GM18526 (cell line): ENCODE results near the gene TNS3.

ENCODE experiments used
- POLR2A ChIP-seq: IDR thresholded peaks from 3 replicates; pipeline ENCODE4 v1.6.1; 2011; ENCODE audit not compliant: insufficient read length; ENCODE audit errors: extremely low read depth

The TNS3 gene

DNA sequence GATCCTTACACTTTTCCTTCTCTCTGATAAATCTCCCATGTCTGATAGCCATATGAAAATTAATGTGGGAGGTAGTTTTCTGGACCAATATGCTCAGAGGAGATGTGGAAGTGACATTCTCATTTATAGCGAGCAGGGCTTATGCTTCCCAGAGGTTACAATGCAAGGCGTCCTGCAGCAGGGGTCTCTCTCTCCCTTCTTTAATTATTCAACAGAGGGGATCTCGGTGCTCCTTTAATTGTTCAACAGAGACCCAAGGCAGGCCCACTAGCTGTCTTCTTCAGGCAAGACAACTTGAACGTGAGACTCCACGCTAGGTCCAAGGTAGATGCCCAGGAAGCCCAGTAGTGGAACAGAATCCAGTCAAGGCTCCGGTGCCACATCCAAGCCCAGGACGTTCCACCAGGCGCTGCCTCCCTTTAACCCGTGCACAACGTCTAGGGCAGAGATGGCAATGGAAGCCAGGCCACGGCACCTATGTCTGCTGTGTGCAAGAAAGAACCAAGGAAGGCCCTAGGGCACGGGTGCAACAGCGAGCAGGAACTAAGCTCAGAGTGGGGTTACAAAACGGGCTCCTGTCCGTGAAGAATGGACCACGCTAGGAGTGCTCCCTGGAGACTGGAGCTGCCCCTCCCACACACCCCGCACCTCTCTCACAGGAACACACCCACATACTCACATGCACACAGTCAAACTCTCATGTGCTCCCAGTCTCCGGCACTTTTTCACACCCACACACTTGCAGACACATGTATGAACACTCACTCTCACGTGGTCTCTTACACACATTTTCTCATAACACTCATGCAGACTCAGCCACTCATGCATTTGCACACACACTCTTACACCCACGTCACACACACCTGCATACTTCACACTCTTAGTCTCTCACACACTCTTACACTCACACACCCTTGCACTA is 230.4 kb downstream of the TNS3 start:
- TF ChIP-seq POLR2A = no peak

DNA sequence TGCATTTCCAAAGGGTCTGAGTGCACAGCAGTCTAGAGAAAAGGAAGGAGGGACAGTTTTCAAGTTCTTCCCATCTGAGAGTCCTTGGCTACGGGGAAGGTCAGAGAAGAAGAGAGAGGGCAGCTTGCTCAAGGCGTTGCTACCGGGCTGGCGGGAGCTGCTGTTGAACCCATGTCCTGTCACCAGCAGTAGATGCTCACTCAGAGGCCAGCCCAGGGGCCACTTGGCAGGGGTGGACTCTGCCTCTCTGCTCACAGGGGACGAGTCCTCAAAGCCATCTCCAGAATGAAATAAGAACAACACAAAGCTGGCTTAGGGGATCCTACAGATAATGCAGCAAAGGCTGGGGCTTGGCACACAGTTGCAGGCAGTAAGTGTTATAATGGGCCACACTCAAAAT is 231.5 kb downstream of the TNS3 start:
- no peak for TF ChIP-seq POLR2A

DNA sequence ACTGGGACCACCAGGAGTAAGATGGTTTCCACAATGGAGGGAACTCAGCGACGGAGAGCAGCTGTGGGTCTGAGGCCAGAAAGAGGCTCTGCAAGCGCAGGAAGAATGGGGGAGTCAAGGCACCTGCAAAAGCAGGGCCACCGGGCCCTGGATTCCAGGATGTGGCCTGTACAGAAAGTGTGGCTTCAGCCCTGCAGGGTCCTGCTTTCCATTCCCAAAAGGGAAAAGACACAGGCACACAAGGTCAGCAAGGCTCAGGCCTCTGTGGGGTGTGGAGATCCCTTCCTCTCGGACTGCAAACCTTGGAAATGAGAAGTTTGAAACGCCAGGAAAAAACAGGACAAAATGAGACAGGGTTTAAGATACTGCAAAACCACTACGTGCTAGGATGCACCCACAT is 232.5 kb downstream of the TNS3 start:
- no peak for TF ChIP-seq POLR2A

DNA sequence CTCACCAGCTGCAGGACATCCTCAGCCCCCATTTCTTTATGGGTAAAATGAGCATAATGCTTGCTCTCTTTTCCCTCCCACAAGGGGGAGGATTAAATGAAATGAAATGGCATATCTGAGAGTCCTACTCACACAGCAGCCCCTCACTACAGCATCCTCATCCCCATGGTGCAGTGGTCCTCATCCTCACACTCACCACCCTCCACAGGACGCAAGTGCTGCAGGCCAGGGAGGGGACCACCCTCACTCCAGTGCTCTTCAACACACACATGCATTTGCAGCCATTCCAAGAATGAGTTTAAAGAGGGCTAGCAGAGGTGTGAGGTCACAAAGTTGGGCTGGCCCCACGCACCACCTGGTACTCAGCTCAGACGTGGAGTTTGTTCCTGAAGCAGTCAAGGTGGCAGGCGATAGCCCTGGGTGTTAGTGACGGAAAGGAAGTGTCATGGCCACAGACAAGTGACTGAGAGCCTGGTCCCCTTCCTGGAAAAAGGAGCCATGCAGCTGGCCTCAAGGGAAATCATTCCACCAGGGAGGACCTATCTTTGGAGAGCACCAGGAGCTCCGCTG is 234.0 kb downstream of the TNS3 start:
- no peak for TF ChIP-seq POLR2A

DNA sequence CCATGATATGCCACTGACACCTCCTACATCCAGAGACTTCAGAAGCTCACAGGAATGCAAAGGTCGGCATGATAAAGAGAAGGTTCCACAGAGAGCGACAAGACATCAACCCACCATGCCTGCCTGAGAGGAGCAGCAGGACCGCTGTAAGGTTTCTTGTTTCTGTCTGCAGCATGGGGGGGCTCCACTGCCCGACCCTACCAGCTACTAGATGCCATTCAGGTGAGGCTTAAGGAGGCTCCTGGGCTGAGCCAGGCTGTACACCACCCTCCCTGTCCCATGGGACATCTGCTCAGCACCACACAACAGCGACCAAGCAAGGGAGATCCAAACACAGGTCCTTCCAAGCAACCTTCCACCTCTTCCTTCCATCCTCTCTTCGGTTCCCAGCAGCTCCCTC is 234.6 kb downstream of the TNS3 start:
- no peak for TF ChIP-seq POLR2A

DNA sequence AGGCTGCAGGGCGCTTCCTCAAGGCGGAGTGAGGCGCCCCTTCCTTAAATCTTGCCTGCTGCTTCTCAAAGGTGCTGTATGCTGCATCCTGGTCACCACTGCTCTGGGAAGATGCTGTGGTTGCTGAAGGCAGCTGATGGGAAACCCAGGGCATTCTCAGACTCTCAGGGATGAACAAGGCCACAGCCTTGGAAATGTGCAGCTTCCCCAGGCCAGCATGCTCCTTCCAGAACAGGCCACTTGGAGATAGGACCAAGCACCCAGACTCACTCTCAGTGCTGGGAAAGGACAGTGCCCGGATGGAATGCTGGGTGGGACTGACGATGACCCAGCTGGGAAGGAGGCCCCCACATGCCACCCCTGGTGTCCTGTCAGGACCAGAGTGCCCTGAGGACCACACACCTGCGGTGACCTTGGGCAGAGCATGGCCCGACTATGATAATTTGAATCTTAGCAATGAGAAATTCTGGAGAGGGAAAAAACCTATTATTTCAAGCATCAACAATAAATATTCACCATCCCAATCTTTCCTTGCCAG is 235.5 kb downstream of the TNS3 start:
- no peak for TF ChIP-seq POLR2A

DNA sequence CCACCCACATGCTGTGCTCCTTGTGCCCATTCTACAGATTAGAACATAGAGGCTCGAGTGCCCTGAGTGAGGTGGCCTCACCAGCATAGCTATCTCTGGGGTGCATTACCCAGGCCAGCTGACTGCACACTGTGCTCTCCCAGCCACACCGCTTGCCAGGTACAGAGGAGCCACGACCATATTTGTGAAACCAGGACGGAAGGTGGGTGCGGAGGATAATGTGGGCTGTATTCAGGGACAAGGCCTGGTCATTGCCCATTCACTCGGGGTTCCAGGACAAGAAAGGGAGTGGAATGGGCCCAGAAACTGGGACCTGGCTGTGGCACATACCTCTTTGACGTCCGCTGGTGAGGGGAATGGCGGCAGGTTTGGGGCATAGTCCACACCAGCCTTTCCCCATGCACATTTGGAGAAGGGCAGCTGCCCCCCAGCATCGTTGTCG is 236.0 kb downstream of the TNS3 start:
- TF ChIP-seq POLR2A = no peak

DNA sequence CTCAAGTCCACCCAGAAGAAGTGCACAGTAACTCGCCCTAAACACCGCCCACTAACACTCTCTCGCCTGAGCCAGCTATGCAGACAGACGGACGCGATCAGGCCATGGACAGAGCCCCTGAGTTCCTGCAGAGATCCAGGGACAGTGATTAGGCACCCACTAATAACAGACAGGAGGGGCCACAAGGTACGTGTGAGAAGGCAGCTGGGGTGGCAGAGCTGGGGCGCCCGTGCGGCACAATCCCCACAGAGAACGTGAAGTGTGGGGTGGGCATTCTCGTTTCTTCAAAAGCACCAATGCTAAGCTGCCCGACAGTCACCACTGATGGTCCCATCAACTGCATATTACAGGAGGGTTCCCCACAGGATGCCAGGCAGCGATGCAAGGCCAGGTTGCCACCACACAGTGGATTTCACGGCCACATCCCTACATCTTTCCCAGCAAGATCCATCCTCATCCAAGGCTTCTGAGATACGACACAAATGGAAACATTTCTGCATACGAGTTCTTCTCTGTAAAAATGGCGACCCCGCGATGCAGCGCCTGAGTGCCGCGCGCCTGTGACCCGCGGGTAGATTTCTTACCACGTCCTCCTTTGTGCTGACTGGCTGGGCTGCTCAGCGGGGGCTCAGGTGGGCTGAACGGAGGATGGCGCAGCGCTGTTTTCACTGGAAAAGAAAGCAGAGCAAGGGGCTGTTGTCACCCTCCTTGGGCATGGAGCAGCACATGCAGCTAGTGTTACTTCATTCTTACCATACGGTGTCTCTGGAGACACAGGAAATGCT is 237.5 kb downstream of the TNS3 start:
- no peak for TF ChIP-seq POLR2A

DNA sequence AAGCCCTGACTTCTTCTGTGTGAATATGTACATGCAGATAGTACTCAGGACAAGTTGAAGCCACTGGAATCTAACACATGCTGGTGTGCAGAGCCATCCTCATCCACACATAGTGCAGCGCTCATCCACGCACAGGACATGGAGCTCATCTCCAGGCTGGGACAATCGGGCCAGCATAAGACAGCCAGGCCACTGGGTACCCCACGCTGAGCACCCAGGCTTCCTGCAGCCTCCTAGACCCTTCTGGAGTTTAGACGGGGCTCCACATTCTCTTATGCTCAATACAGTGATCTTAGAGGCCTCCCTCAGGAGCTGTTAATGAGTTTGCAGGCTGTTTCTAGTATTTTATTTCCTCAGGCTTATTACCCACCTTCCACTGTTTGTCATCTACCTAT is 238.9 kb downstream of the TNS3 start:
- no peak for TF ChIP-seq POLR2A

DNA sequence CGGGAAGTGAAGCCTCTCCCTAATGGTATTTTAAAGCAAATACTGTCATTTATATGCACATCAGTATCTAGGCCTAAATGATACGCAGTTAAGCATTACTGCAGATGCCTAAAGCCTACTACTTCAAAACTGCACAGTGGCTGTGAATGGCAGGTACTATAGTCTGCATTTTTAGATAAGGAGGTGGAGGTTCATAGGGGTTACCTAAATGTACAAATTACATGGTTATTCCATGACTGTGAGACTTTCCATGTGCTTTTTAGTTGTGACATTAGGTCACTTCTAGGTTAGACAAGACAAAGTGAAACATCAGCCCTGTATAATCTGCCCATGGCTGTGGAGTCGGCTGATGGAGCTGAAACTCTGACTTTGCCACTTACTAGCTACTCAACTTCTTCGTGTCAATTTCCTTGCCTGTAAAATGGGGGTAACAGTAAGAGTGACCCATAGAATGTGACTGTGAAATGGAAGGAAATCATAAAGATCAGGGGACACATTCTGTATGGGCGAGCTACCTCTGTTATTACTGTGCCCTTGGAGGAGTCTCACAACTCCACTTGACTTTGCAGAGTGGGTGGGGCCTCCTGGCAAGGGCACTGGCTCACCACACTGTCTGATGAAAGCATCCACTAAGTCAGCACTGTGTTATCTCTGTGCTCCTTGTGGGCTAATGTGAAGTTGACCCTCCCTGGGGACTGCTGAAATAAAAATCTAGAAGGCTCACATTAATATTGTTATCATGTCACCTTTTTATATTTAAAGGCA is 239.4 kb downstream of the TNS3 start:
- no peak for TF ChIP-seq POLR2A

DNA sequence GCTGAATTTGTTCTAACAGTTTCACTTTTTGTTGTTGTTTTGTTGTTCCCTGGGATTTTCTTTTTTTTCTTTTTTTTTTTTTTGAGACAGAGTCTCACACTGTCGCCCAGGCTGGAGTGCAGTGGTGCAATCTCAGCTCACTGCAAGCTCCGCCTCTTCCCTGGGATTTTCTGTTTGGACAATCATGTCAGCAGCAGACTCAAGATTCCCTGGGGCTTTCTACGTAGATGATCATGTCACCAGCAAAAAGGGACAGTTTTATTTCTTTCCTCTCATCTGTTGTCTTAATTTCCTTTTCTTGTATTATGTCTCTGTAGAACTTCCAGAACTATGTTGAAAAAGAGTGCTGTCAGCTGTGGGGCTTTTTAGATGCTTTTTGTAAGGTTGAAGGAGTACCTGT is 241.4 kb downstream of the TNS3 start:
- TF ChIP-seq POLR2A = no peak

DNA sequence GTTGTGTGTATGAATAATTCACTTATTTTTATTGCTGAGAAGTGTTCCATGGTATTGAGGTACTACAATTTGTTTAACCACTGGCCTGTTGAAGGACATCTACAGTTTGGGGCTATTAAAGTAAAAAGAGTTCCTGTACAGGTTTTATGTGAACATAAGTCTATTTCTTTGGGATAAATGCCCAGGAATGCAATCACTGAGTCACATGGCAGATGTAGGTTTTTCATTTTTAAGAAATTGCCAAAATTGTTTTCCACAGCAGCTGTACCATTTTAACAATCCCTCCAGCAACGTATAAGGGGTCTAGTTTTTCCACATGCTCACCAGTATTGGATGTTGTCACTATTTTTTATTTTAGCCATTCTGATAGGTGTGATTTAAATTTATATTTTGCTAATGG is 243.9 kb downstream of the TNS3 start:
- no peak for TF ChIP-seq POLR2A

DNA sequence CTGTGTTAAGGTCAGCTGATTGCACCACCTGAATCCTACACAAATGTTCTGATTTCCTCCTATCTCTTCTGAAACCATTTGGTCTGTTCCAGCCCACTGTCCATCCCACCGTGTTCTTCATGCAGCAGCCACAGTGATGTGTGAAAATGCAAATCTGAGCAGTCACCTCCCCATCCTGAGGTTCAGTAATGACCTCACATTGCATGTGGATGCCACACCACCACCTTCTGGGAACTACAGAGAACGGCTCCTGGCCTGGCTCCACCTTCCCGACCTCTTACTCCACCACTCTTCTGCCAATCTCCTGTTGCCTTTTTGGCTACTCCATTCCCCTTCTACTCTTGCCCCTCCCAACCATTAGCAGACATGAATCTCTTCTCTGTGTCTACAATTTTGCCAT is 244.4 kb downstream of the TNS3 start:
- no peak for TF ChIP-seq POLR2A

DNA sequence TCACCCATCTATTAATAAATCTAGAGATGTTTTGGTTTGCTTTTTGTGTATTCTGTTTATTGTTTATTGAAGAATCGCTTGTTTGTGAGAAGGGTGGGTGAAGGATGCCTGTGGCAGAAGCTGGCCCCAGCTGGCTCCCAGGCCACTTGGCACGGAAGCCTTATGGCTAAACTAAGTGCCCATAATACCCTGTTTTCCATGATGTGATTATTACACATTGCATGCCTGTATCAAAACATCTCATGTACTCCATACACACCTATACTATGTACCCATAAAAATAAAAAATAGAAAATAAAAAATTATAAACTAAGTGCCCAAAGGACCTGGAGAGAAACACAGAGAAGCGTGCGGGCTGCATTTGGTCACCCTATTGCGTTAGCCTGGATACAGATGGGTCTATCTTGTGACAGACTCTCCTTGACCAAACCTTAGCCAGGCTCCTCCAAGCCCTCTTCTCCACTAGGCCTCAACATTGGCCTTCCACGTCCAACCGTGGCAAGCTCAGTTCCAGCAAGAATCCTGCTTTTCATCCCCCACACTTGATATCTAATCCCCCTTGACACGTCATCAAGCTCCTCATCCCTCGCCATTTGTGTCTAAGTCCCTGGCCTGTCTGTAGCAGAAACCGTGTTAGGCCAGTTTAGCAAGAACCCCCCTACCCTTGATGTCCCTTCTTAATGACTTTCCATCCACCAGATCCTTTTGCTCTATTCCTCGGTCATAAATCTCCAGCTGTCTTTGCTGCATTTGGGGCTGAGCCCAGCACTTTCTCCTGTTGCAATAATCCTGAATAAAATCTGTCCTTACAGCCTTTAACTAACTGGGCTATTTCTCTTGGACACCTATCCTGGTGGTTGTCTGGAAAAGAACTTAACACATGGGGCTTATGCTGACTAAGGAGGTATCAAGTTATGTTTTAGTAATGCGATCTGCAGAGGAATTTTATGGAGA is 245.2 kb downstream of the TNS3 start:
- no peak for TF ChIP-seq POLR2A
